PC-3 (cell line): ENCODE data around the gene DLG1.

Source experiments
- CTCF ChIP-seq: fragments of 300-600 bp; sonication (generic); conservative IDR thresholded peaks from 2 replicates; pipeline ENCODE4 v1.5.1; 2017; ENCODE audit warnings: antibody characterized with exemption, low read depth, mild to moderate bottlenecking, low read length
- EZH2 ChIP-seq: fragments of 300-600 bp; sonication (generic); IDR thresholded peaks from one replicate; pipeline ENCODE4 v1.6.1; 2017; ENCODE audit warnings: antibody characterized with exemption, mild to moderate bottlenecking, low read length; ENCODE audit not compliant: unreplicated experiment
- EZH2phosphoT487 ChIP-seq: fragments of 300-600 bp; sonication (generic); IDR thresholded peaks from 2 replicates; pipeline ENCODE4 v1.6.1; 2018; ENCODE audit warnings: mild to moderate bottlenecking, antibody characterized with exemption, low read length, borderline replicate concordance

GRCh38 chr3:197280156-197280555 lies 18.3 kb downstream of the DLG1 start:
- no peak for TF ChIP-seq CTCF
- no peak for TF ChIP-seq EZH2
- TF ChIP-seq EZH2phosphoT487 = no peak
